ENCODE results near the gene STARD3NL.

GRCh38 chr7:38262545-38262944, 84.5 kb downstream of the STARD3NL start:
- TF ChIP-seq CTCF (conservative IDR thresholded peaks at IDR 0.05; ENCODE audit: low read depth, low read length) (no peak), EZH2 (IDR thresholded peaks at IDR 0.05; ENCODE audit: low read length, unreplicated experiment) (no peak)
